ENCODE results near the gene PAQR4. TPM values are rescaled to one million over a fixed set of nuclear protein-coding genes. Genes with fewer than 3 reads are reported as not detected.
A peak's percentile ranks its signal among the peaks of the same experiment; 100 is the strongest.

The PAQR4 gene
- total and polyA plus RNA-seq, 2 of the 13 experiments (the other 11 are each of a cell fraction or from before 2014, with no cell fraction given), result 15.9 to 24.8 TPM

DNA sequence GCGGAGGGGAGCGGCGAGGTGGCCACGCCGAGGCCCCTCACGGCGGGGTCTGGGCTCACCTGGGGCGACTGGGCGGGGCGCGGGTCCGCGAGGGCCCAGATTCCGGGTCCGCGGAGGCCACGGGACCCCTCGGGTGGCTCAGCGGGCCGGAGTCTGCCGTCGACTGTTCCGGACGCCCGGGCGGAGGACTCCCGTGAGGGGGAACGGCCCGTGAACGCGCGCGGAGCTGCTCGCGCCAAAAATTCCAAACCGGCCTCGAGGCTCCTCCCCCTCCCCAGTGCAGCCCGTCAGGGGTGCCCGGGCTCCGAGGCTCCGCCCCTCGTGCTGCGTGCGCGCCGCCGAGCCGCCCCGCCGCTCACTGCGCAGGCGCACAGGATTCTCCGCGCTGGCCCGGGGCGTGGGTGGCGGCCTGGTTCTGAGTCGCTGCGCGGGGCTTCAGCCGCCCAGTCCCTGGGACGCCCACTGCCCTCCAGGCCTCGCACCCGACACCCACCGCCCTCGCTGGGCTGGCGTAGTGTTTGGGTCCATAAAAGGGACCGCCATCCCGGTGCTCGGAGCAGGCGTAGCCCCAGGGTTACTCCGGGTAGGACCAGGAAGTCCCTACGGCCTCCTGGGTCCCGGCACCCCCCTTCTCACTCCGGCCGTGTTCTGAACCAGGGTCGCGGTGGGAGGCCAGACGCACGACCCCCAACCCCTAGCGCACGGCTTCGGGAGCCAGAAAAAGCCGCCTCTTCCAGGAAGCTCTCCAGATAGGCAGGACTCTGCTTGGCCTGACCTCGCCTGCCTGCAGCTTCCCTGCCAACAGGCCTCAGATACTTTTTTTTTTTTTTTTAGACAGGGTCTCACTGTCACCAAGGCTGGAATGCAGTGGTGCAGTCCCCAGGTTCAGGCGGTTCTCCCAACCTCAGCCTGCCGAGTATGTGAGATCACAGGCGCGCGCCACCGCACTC lies 11.4 kb downstream of the PAQR4 start, which contains the start of gene PKMYT1 (continued):
- TF ChIP-seq FIP1L1 (IDR thresholded peaks at IDR 0.05; ENCODE audit: borderline replicate concordance, insufficient read depth, low read depth, low read length) (no peak), CHD4 (IDR thresholded peaks at IDR 0.05; ENCODE audit: borderline replicate concordance, low read length) (no peak), WIZ (CRISPR knock-in tag; IDR thresholded peaks at IDR 0.05) (no peak; the same call in 1 of the 2 replicates), ZFP1 (CRISPR knock-in tag; IDR thresholded peaks at IDR 0.05) (no peak), JUND (CRISPR knock-in tag; IDR thresholded peaks at IDR 0.05) (peak; percentile 30; the same call in 1 of the 2 replicates), DR1 (CRISPR knock-in tag; IDR thresholded peaks at IDR 0.05) (peak; percentile 38; the same call in 1 of the 2 replicates), NAIF1 (CRISPR knock-in tag; IDR thresholded peaks at IDR 0.05; ENCODE audit: borderline replicate concordance) (peak; percentile 61; the same call in 1 of the 2 replicates), MTF2 (CRISPR knock-in tag; IDR thresholded peaks at IDR 0.05; ENCODE audit: borderline replicate concordance) (no peak), ZSCAN21 (CRISPR knock-in tag; IDR thresholded peaks at IDR 0.05; ENCODE audit: borderline replicate concordance) (no peak), RARA (CRISPR knock-in tag; IDR thresholded peaks at IDR 0.05) (no peak), CBFB (CRISPR knock-in tag; IDR thresholded peaks at IDR 0.05) (no peak)
- TF ChIP-seq, protein P1, sequence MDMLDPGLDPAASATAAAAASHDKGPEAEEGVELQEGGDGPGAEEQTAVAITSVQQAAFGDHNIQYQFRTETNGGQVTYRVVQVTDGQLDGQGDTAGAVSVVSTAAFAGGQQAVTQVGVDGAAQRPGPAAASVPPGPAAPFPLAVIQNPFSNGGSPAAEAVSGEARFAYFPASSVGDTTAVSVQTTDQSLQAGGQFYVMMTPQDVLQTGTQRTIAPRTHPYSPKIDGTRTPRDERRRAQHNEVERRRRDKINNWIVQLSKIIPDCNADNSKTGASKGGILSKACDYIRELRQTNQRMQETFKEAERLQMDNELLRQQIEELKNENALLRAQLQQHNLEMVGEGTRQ (IDR thresholded peaks at IDR 0.05; ENCODE audit: low read depth, low read length), result no peak
- TF ChIP-seq, protein P1 (CRISPR knock-in tag; IDR thresholded peaks at IDR 0.05; ENCODE audit: borderline replicate concordance), result no peak
- TF ChIP-seq, protein P2, sequence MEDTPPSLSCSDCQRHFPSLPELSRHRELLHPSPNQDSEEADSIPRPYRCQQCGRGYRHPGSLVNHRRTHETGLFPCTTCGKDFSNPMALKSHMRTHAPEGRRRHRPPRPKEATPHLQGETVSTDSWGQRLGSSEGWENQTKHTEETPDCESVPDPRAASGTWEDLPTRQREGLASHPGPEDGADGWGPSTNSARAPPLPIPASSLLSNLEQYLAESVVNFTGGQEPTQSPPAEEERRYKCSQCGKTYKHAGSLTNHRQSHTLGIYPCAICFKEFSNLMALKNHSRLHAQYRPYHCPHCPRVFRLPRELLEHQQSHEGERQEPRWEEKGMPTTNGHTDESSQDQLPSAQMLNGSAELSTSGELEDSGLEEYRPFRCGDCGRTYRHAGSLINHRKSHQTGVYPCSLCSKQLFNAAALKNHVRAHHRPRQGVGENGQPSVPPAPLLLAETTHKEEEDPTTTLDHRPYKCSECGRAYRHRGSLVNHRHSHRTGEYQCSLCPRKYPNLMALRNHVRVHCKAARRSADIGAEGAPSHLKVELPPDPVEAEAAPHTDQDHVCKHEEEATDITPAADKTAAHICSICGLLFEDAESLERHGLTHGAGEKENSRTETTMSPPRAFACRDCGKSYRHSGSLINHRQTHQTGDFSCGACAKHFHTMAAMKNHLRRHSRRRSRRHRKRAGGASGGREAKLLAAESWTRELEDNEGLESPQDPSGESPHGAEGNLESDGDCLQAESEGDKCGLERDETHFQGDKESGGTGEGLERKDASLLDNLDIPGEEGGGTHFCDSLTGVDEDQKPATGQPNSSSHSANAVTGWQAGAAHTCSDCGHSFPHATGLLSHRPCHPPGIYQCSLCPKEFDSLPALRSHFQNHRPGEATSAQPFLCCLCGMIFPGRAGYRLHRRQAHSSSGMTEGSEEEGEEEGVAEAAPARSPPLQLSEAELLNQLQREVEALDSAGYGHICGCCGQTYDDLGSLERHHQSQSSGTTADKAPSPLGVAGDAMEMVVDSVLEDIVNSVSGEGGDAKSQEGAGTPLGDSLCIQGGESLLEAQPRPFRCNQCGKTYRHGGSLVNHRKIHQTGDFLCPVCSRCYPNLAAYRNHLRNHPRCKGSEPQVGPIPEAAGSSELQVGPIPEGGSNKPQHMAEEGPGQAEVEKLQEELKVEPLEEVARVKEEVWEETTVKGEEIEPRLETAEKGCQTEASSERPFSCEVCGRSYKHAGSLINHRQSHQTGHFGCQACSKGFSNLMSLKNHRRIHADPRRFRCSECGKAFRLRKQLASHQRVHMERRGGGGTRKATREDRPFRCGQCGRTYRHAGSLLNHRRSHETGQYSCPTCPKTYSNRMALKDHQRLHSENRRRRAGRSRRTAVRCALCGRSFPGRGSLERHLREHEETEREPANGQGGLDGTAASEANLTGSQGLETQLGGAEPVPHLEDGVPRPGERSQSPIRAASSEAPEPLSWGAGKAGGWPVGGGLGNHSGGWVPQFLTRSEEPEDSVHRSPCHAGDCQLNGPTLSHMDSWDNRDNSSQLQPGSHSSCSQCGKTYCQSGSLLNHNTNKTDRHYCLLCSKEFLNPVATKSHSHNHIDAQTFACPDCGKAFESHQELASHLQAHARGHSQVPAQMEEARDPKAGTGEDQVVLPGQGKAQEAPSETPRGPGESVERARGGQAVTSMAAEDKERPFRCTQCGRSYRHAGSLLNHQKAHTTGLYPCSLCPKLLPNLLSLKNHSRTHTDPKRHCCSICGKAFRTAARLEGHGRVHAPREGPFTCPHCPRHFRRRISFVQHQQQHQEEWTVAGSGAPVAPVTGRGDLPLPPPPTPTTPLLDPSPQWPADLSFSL (CRISPR knock-in tag; IDR thresholded peaks at IDR 0.05), result no peak
- TF ChIP-seq, protein P3, sequence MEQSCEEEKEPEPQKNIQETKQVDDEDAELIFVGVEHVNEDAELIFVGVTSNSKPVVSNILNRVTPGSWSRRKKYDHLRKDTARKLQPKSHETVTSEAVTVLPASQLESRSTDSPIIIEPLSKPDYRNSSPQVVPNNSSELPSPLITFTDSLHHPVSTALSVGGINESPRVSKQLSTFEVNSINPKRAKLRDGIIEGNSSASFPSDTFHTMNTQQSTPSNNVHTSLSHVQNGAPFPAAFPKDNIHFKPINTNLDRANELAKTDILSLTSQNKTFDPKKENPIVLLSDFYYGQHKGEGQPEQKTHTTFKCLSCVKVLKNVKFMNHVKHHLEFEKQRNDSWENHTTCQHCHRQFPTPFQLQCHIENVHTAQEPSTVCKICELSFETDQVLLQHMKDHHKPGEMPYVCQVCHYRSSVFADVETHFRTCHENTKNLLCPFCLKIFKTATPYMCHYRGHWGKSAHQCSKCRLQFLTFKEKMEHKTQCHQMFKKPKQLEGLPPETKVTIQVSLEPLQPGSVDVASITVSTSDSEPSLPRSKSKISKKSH (CRISPR knock-in tag; IDR thresholded peaks at IDR 0.05; ENCODE audit: borderline replicate concordance), result no peak
- TF ChIP-seq, protein P4, sequence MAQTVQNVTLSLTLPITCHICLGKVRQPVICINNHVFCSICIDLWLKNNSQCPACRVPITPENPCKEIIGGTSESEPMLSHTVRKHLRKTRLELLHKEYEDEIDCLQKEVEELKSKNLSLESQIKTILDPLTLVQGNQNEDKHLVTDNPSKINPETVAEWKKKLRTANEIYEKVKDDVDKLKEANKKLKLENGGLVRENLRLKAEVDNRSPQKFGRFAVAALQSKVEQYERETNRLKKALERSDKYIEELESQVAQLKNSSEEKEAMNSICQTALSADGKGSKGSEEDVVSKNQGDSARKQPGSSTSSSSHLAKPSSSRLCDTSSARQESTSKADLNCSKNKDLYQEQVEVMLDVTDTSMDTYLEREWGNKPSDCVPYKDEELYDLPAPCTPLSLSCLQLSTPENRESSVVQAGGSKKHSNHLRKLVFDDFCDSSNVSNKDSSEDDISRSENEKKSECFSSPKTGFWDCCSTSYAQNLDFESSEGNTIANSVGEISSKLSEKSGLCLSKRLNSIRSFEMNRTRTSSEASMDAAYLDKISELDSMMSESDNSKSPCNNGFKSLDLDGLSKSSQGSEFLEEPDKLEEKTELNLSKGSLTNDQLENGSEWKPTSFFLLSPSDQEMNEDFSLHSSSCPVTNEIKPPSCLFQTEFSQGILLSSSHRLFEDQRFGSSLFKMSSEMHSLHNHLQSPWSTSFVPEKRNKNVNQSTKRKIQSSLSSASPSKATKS (CRISPR knock-in tag; IDR thresholded peaks at IDR 0.05), result no peak
